IMR-90 (cell line): ENCODE measurements around the gene PARD3. TPM values are rescaled to one million over a fixed set of nuclear protein-coding genes. Genes with fewer than 3 reads are reported as not detected.

ENCODE experiments used
- ATAC-seq: fragments of 200-7000 bp; cut with Tn5 transposase; 2 replicates; pipeline ENCODE4 v1.9.1; 2020; ENCODE audit warnings: low read depth, mild to moderate bottlenecking, moderate library complexity
- BruUV-seq: library from RNA; stranded (reverse); fragments of 400-500 nt; replicated peaks from 2 replicates; lab custom pipeline; 2021; lab: Mats Ljungman, UMichigan
- CTCF ChIA-PET: fragments of 300-600 bp; formaldehyde crosslinking; extraction: SDS; loops from one replicate; lab custom pipeline; 2021; ENCODE audit warnings: antibody characterized with exemption; lab: Yijun Ruan, JAX
- POLR2A ChIA-PET: fragments of 300-600 bp; sonication (Branson Sonifier 250); formaldehyde crosslinking; loops from one replicate; lab custom pipeline; 2022; ENCODE audit warnings: antibody characterized with exemption; ENCODE audit not compliant: unreplicated experiment; lab: Charles Lee
- DNase-seq: peaks from one replicate; pipeline ENCODE4 v3.0.0; 2013
- H2AFZ ChIP-seq: replicated peaks from 2 replicates; pipeline ENCODE3; 2013; ENCODE audit warnings: low read length, mild to moderate bottlenecking; ENCODE audit not compliant: poor library complexity
- H2AK5ac ChIP-seq: 2 replicates; pipeline ENCODE4 v1.6.1; 2013; ENCODE audit warnings: low read depth, low read length, inconsistent platforms
- H2AK9ac ChIP-seq: replicated peaks from 2 replicates; pipeline ENCODE3; 2013; ENCODE audit warnings: mild to moderate bottlenecking, low read depth, low read length, moderate library complexity; ENCODE audit not compliant: poor library complexity
- H2BK120ac ChIP-seq: 2 replicates; pipeline ENCODE4 v1.6.1; 2013; ENCODE audit warnings: low read depth, low read length, inconsistent platforms
- H2BK15ac ChIP-seq: 3 replicates; pipeline ENCODE4 v1.6.1; 2013; ENCODE audit warnings: low read depth, low read length, inconsistent platforms
- H2BK20ac ChIP-seq: 2 replicates; pipeline ENCODE4 v1.6.1; 2013; ENCODE audit warnings: low read depth, mild to moderate bottlenecking, inconsistent platforms, low read length, moderate library complexity
- H2BK5ac ChIP-seq: 2 replicates; pipeline ENCODE4 v1.6.1; 2013; ENCODE audit warnings: mild to moderate bottlenecking, low read depth, low read length, inconsistent platforms; ENCODE audit not compliant: poor library complexity, severe bottlenecking
- H3K14ac ChIP-seq: replicated peaks from 2 replicates; pipeline ENCODE4 v1.6.1; 2013; ENCODE audit warnings: low read depth, low read length, inconsistent platforms
- H3K18ac ChIP-seq: 2 replicates; pipeline ENCODE4 v1.6.1; 2013; ENCODE audit warnings: low read depth, low read length, control low read depth
- H3K23ac ChIP-seq: 2 replicates; pipeline ENCODE4 v1.6.1; 2013; ENCODE audit warnings: low read depth, low read length, inconsistent platforms
- H3K27ac ChIP-seq: 2 replicates; pipeline ENCODE4 v1.5.1; 2013; ENCODE audit warnings: mild to moderate bottlenecking, control low read depth, low read length; ENCODE audit not compliant: insufficient read depth
- H3K27me3 ChIP-seq: 2 replicates; pipeline ENCODE4 v1.6.1; 2013; ENCODE audit warnings: low read length; ENCODE audit not compliant: control insufficient read depth, insufficient read depth
- H3K36me3 ChIP-seq: 2 replicates; pipeline ENCODE4 v1.6.1; 2013; ENCODE audit warnings: low read length, mixed read lengths; ENCODE audit not compliant: control insufficient read depth, insufficient read depth
- H3K4ac ChIP-seq: 2 replicates; pipeline ENCODE4 v1.6.1; 2013; ENCODE audit warnings: low read depth, low read length, inconsistent platforms
- H3K4me1 ChIP-seq: 2 replicates; pipeline ENCODE4 v1.6.1; 2013; ENCODE audit warnings: low read length, mixed read lengths; ENCODE audit not compliant: control insufficient read depth, insufficient read depth
- H3K4me2 ChIP-seq: 2 replicates; pipeline ENCODE4 v1.6.1; 2013; ENCODE audit warnings: low read depth, mild to moderate bottlenecking, control low read depth, low read length, moderate library complexity
- H3K4me3 ChIP-seq: 2 replicates; pipeline ENCODE4 v1.5.1; 2013; ENCODE audit warnings: low read depth, mild to moderate bottlenecking, control low read depth, low read length, moderate library complexity; ENCODE audit not compliant: insufficient read depth
- H3K56ac ChIP-seq: 2 replicates; pipeline ENCODE4 v1.6.1; 2013; ENCODE audit warnings: low read length, inconsistent platforms; ENCODE audit not compliant: insufficient read depth; ENCODE audit errors: extremely low read depth
- H3K79me1 ChIP-seq, 2 experiments: 2 replicates each; pipeline ENCODE4 v1.6.1; 2013; ENCODE audit warnings: low read length in 2 of 2, inconsistent platforms in 1 of 2, low read depth in 1 of 2
- H3K9ac ChIP-seq: 2 replicates; pipeline ENCODE4 v1.6.1; 2013; ENCODE audit warnings: low read depth, low read length, control low read depth
- H3K9me1 ChIP-seq: 2 replicates; pipeline ENCODE4 v1.6.1; 2013; ENCODE audit warnings: low read length, inconsistent platforms; ENCODE audit not compliant: insufficient read depth
- H3K9me3 ChIP-seq: 2 replicates; pipeline ENCODE4 v1.6.1; 2013; ENCODE audit warnings: low read length; ENCODE audit not compliant: control insufficient read depth, insufficient read depth
- H4K20me1 ChIP-seq: 2 replicates; pipeline ENCODE4 v1.6.1; 2013; ENCODE audit warnings: low read length, inconsistent platforms; ENCODE audit not compliant: insufficient read depth
- H4K5ac ChIP-seq: 2 replicates; pipeline ENCODE4 v1.6.1; 2013; ENCODE audit warnings: mild to moderate bottlenecking, low read depth, low read length, control low read depth
- H4K8ac ChIP-seq, 2 experiments: 2 replicates each; pipeline ENCODE4 v1.6.1; 2013; ENCODE audit warnings: low read depth in 2 of 2, low read length in 2 of 2, control low read depth in 1 of 2, inconsistent platforms in 1 of 2
- H4K91ac ChIP-seq: 2 replicates; pipeline ENCODE4 v1.6.1; 2013; ENCODE audit warnings: low read depth, low read length, inconsistent platforms; ENCODE audit not compliant: insufficient read depth
- CEBPB ChIP-seq: IDR thresholded peaks from 2 replicates; pipeline ENCODE4 v1.6.1; 2012; ENCODE audit warnings: low read depth, low read length, improper control_type of control experiment
- ELK1 ChIP-seq: fragments of 150-350 bp; IDR thresholded peaks from 2 replicates; pipeline ENCODE4 v1.6.1; 2016; ENCODE audit warnings: low read depth, mild to moderate bottlenecking, low read length, moderate library complexity, borderline replicate concordance
- FOS ChIP-seq: fragments of 150-350 bp; IDR thresholded peaks from 2 replicates; pipeline ENCODE4 v1.6.1; 2016; ENCODE audit warnings: low read depth, low read length
- MAZ ChIP-seq: IDR thresholded peaks from 2 replicates; pipeline ENCODE4 v1.6.1; 2012; ENCODE audit warnings: low read depth, mild to moderate bottlenecking, low read length, improper control_type of control experiment, moderate library complexity, borderline replicate concordance
- RCOR1 ChIP-seq: IDR thresholded peaks from 2 replicates; pipeline ENCODE4 v1.6.1; 2012; ENCODE audit warnings: mild to moderate bottlenecking, low read length, improper control_type of control experiment; ENCODE audit not compliant: insufficient replicate concordance
- RFX5 ChIP-seq: IDR thresholded peaks from 2 replicates; pipeline ENCODE4 v1.8.0; 2012; ENCODE audit warnings: low read depth, mild to moderate bottlenecking, low read length, moderate library complexity
- SMC3 ChIP-seq: fragments of 150-350 bp; IDR thresholded peaks from 2 replicates; pipeline ENCODE4 v1.6.1; 2016; ENCODE audit warnings: low read depth, mild to moderate bottlenecking, antibody characterized with exemption, low read length, moderate library complexity
- WGBS, 2 experiments: methylation state at CpG; one replicate each; pipeline versions ENCODE4 v1.1.5 to v1.1.7; 2013; ENCODE audit warnings: missing lambda C conversion rate in 2 of 2; ENCODE audit not compliant: insufficient read length in 1 of 2; ENCODE audit errors: extremely low coverage in 2 of 2; 5-methylcytosine and 5-hydroxymethylcytosine counted together
- dilution Hi-C: fragments of 300-500 bp; cut with HindIII; formaldehyde crosslinking; loops from one replicate; pipeline ENCODE4 v1.14.3; 2018; ENCODE audit warnings: low sequenced_read_pairs; ENCODE audit not compliant: unreplicated experiment
- in situ Hi-C: fragments of 300-500 bp; cut with MboI; formaldehyde crosslinking; loops from 3 replicates; pipeline ENCODE4 v1.14.3; 2019; ENCODE audit warnings: low sequenced_read_pairs, inconsistent platforms, mixed read lengths
- intact Hi-C: fragments of 100-400 bp; cut with micrococcal nuclease; formaldehyde crosslinking; loops from 2 replicates; pipeline ENCODE4 v1.10.0; 2022
- polyA plus RNA-seq, 3 experiments: library from polyadenylated mRNA; depleted of rRNA; stranded (reverse); fragments of >200 nt; gene quantifications; 2 replicates each; pipeline ENCODE4 v1.2.3, GENCODE V29; 2012; ENCODE audit warnings: low replicate concordance in 1 of 3
- total RNA-seq: library from RNA; depleted of rRNA; stranded (reverse); fragments of >200 nt; gene quantifications from 2 replicates; pipeline ENCODE4 v1.2.3, GENCODE V29; 2012

Gene PARD3
- total and polyA plus RNA-seq, 2 of the 4 experiments (the other 2 are of a cell fraction) = 14.6 to 37.5 TPM

- no peak overlapping the region for H4K91ac ChIP-seq
- H3K9me1 ChIP-seq = no peaks in the 10 kb centered on the region
- TF ChIP-seq SMC3 (no peak), ELK1 (no peak), CEBPB (no peak), FOS (no peak), RFX5 (no peak), MAZ (no peak), RCOR1 (no peak)
- H4K20me1 ChIP-seq = no peaks in the 10 kb centered on the region
- no peak overlapping the region for H2BK15ac ChIP-seq
- dilution Hi-C loops = no loop called here
- no peaks in the 10 kb centered on the region for H3K9me3 ChIP-seq
- no peak overlapping the region for H3K4me2 ChIP-seq
- no peak overlapping the region for H3K4ac ChIP-seq
- CTCF ChIA-PET = no interaction called here
- 0 out of 2 replicates have a peak, but pooled peaks cover 1% of the 10 kb centered on the region for H3K4me1 ChIP-seq
- ATAC-seq = no peak
- BruUV-seq = no TSS peak
- H4K5ac ChIP-seq = no peak overlapping the region
- H3K79me1 ChIP-seq = no peaks in the 10 kb centered on the region
- H3K18ac ChIP-seq = no peak overlapping the region
- H2BK5ac ChIP-seq = no peak overlapping the region
- H3K27ac ChIP-seq = no peak overlapping the region
- no peak overlapping the region for H3K56ac ChIP-seq
- no peaks in the 10 kb centered on the region for H3K27me3 ChIP-seq
- H3K14ac ChIP-seq = no peak overlapping the region
- no peak overlapping the region for H2BK20ac ChIP-seq
- no peak overlapping the region for H2AK5ac ChIP-seq
- no CpG with 5 or more reads among the region's 3 CpGs for WGBS, 2 experiments
- no peak overlapping the region for H3K9ac ChIP-seq
- H4K8ac ChIP-seq = no peak overlapping the region
- H3K23ac ChIP-seq = no peak overlapping the region
- H2AFZ ChIP-seq = no peak overlapping the region
- no peaks in the 10 kb centered on the region for H3K36me3 ChIP-seq
- POLR2A ChIA-PET = no interaction called here
- H2BK120ac ChIP-seq = no peak overlapping the region
- no peak overlapping the region for H2AK9ac ChIP-seq
- intact Hi-C loops = no loop called here
- no peak overlapping the region for H3K4me3 ChIP-seq
- DNase-seq = no peak
- in situ Hi-C loops = no loop called here
Observed at GRCh38 chr10:34179280-34179679, 635.8 kb downstream of the PARD3 start.
